HG03558 (cell line): Measurements from ENCODE around the gene AQP2.

Source experiments
- ATAC-seq: cut with Tn5 transposase; IDR thresholded peaks from one replicate; pipeline ENCODE4 v1.9.1; 2021; ENCODE audit warnings: moderate number of reproducible peaks; ENCODE audit not compliant: unreplicated experiment; ENCODE audit errors: extremely low read depth

AQP2 gene

GRCh38 chr12:49939307-49939706 lies 11.2 kb upstream of the AQP2 start:
- ATAC-seq, result no peak

DNA sequence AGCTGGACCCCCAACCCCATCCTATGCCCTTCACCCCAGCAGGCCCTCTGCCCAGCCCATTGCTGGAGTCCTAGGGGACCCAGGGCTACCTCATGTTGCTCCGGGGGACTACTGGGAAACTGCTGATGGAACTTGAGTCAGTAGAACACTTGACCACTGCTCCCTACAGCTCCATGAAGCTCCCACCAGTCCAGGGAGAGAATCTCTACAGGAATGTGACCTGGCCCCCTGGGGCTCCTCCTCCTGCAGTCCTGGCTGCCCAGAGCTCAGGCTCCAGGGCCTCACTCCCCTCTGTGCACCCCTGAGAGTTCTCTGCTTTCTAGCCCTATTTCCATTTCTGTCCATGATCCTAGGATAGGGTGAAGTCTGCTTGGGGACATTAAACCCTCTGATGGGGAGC lies 10.8 kb upstream of the AQP2 start:
- ATAC-seq, result no peak

DNA sequence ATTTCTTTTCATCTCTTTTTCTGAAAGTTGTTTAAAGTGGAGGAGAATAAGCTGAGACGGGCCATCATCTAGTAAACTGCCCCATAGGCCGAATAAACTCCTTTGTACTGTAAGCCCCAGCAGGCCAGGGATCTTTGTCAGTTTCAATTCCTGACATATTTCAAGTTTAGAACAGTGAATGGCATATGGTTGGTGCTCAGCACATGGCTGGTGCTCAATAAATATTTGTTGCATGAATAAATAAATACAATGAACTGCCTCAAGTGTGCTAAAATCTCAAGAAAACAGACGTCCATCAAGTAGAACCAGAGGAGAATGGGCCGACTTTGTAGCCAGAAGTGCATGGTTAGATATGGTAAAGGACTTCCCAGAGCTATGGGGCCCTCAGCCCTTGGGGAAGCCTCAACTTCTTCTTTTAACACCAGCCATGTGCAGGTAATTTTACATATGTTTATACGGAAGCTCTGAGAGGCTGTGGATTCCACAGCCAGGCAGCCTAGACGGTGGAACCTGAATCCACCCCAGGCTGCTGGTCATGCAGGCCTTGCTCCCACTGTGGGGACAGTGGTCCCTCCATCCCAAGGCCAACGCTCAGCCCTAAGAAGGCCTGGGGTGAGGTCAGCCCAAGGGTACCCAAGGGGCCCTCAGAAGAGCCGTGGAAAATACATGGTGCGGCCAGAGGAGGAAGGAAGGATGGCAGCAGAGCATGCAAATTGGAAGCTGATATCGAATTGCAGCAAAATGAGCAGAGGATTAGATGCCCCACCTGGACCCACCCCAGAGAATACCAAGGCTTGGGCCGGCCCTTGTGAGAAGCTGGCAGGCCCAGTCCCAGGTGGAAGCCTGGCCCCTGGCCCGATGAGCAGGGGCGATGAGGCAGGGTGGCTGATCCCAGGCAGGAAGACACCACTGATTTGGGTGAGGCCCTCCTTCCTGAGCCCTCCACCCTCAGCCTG lies 8.7 kb upstream of the AQP2 start:
- ATAC-seq, result no peak

DNA sequence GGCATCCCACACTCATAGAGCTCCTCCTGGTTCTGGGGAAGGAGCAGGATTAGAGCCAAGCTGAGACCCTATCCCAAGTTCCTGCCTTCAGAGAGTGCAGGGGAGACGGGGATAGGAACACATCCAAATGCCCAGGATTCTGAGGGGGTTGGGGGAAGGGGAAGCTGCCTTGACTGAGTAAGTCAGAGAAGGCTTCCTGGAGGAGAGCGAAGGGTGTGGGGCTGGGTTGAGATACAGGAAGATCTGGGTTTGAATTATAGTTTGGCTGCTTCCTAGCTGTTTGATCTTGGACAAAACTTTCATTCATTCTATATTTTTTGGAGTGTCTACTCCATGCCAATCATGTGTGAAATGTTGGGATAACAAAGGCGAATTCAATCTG lies 8.0 kb upstream of the AQP2 start:
- no peak for ATAC-seq

GRCh38 chr12:49942921-49943624 lies 7.5 kb upstream of the AQP2 start:
- no peak for ATAC-seq

GRCh38 chr12:49943625-49943960 lies 6.9 kb upstream of the AQP2 start:
- no peak for ATAC-seq

GRCh38 chr12:49944046-49944445 lies 6.5 kb upstream of the AQP2 start:
- no peak for ATAC-seq

- ATAC-seq, result no peak
These were observed 5.8 kb upstream of the AQP2 start for GRCh38 chr12:49944718-49945117.

DNA sequence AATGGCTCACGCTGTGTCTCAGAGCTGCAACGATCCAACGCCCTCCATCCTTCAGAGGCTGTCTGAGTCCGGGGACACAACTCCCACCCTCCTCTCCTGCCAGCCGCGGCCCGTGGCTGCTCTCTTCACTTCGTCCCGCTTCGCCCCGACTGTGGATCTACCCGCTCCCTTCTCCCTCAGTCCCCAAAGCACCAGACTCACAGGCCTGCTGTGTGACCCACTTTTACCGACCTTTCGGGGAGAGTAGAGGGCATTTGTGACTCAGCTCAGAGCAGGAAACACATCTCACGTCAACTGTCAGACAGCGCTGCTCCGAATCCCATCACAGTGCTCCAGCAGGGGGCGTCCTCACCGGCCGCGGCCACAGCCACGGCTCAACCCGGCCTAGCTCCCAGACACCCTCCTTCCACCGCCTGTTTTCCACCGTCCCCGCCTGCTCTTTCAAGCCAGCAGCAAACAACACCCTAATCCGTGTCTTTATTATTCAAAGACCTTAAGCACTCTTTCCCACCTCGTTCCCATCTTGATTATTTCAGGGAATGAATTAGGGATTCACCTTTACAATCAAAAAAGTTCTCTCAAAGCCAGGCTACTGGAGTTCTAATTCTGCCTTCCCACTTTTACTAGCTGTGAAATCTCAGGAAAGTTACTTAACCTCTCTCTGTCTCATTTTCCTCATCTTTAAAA lies 5.0 kb upstream of the AQP2 start:
- ATAC-seq, result no peak

DNA sequence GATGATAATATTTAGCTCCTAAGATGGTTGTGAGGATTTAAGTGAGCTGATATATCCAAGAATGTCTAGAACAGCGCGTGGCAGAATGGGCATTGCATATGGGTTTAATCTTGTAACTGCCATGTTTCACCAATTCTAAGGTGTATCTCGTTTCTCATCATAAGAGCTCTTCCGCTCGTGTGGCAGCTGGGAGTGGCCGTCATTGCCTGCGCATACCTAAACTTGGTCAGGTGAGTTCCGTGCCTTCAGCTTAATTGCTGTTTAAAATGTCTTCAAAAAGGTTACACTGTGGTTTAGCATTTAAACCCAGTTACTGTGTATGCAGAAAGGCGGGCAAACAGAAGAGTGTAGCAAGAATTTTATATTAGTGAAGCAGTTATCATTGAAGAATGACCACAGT lies 4.5 kb upstream of the AQP2 start:
- ATAC-seq, result no peak

- ATAC-seq, result no peak
These were observed 4.0 kb upstream of the AQP2 start for GRCh38 chr12:49946497-49946896.

DNA sequence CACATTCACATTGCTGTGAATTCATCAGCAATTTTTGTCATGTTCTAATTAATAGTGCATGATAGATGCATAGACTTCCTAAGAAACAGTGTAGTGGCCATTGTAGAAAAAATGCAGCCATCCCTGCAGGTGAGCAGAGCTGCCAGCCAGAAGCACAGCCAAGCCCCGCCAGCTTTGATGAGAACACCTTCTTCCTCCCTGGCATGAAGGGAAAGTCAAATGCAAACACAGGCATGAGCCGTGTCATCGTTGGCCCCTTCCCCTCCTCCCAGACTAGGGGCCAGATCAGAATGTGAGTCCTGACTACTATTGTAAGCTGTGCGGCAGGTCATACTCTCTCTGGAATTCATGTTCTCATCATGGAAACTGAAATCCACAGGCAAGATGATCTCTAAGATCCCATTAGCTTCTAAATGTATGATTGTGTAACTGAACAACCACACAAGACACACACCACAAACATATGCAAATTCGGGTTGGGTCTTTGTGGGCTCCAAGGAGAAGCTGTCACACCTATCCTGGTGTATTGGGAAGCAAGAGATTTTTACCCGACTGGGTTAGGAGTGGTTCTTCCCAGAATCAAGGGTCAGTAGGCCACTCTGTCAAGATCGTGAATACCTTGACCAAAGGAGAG lies 2.8 kb upstream of the AQP2 start:
- ATAC-seq, result no peak

GRCh38 chr12:49948866-49949845 lies 1.4 kb upstream of the AQP2 start:
- no peak for ATAC-seq

- ATAC-seq, result no peak
These were observed 671 bp upstream of the AQP2 start for GRCh38 chr12:49949866-49950265.

DNA sequence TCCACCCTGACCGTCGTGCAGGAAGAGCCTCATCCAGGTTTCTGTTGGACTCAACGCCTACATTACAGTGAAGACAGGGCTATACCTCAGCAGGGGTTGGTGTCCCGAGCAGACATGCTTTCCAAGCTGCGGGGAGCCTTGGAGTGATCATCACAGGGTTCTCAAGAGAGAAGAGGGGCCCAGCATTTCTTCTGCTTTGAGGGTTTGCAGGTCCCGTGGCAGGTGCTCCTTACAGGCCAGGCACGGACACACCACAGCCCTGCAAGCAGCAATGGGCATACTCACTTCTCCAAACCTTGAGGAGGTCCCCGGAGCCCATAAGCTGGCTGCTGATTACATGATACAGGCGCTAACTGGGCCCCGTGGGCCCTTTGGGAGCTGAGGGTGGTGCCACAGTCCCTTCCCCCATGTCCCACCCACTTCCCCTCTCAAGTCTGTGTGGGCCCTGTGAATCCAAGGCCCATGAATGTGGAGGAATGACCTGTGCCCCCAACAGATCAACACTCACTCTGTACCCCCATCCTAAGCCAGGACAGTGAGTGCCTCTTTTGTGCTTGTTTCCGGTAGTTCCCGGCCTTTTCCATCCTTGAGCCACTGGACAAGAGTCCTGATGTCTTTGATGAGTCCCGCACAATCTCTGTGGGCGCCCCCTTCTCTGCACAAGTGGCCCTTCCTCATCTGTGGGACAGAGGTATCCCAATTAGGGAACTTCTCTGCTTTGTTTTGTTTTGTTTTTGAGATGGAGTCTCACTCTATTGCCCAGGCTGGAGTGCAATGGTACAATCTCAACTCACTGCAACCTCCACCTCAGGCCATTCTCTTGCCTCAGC lies 1.1 kb downstream of the AQP2 start:
- no peak for ATAC-seq

GRCh38 chr12:49952391-49953055 lies 2.0 kb downstream of the AQP2 start:
- ATAC-seq, result no peak

DNA sequence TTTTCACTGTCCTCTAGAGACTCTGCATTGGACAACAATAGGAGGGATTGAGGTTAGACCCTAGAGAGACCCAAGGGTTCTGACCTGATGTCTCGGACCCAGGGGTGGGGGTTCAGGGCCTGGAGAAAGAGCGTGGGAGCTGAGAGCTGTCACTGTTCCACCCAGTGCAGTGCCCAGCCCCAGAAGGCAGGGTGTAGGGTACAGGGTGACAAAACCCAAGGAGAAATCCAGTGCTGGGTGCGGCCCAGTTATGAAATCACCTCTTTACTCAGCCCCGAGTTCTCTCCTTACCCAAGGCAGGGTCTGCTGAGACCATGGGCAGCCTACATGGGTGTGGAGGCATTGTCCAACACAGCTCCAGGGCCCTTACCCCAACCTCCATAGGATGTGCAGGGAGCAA lies 2.6 kb downstream of the AQP2 start:
- no peak for ATAC-seq
